Bronchial epithelial cell (primary cell): ENCODE measurements around the gene PKMYT1. TPM values are rescaled to one million over a fixed set of nuclear protein-coding genes. Genes with fewer than 3 reads are reported as not detected.

ENCODE experiments used
- DNase-seq: peaks from one replicate; pipeline ENCODE4 v3.0.0-alpha.2; 2010; ENCODE audit warnings: low read depth
- FAIRE-seq: peaks from 2 replicates; lab custom pipeline; 2011; peaks lifted over from hg19 to GRCh38; lab: Jason Lieb, UNC
- H3K27me3 ChIP-seq: 2 replicates; pipeline ENCODE4 v1.5.1; 2011; ENCODE audit warnings: low read length; ENCODE audit not compliant: control insufficient read depth, insufficient read depth
- H3K36me3 ChIP-seq: 2 replicates; pipeline ENCODE4 v1.5.1; 2011; ENCODE audit warnings: low read length; ENCODE audit not compliant: control insufficient read depth, insufficient read depth
- H3K4me3 ChIP-seq: 2 replicates; pipeline ENCODE4 v1.5.1; 2011; ENCODE audit warnings: mild to moderate bottlenecking, low read depth, low read length, control low read depth
- CTCF ChIP-seq: IDR thresholded peaks from 2 replicates; pipeline ENCODE4 v1.5.1; 2011; ENCODE audit warnings: mild to moderate bottlenecking, moderate library complexity, low read length, control low read depth, inconsistent platforms; ENCODE audit not compliant: insufficient read depth, severe bottlenecking
- total RNA-seq: library from RNA; depleted of rRNA; stranded (reverse); fragments of >200 nt; gene quantifications from 2 replicates; pipeline ENCODE4 v1.2.1, GENCODE V29; 2014

Gene PKMYT1
- total RNA-seq, 1 donor from 2014 or later = 0.26 TPM

GRCh38 chr16:3026609-3027488 lies 46.6 kb upstream of the PKMYT1 start:
- no peak for FAIRE-seq
- Histone ChIP-seq H3K4me3 (no peak overlapping the region), H3K36me3 (peaks cover 23% of the 10 kb centered on the region), H3K27me3 (no peaks in the 10 kb centered on the region)
- no peak for DNase-seq
- TF ChIP-seq CTCF = no peak

- DNase-seq (no peak), FAIRE-seq (no peak)
- Histone ChIP-seq H3K36me3 (peaks cover 29% of the 10 kb centered on the region), H3K4me3 (no peak overlapping the region), H3K27me3 (no peaks in the 10 kb centered on the region)
- no peak for TF ChIP-seq CTCF
Observed at GRCh38 chr16:3026003-3026378, 45.7 kb upstream of the PKMYT1 start.

- no peak for TF ChIP-seq CTCF
- Histone ChIP-seq H3K27me3 (no peaks in the 10 kb centered on the region), H3K36me3 (peaks cover 29% of the 10 kb centered on the region), H3K4me3 (no peak overlapping the region)
- FAIRE-seq = no peak
- no peak for DNase-seq
Observed at GRCh38 chr16:3025032-3026002, 45.1 kb upstream of the PKMYT1 start.

- DNase-seq (peak; percentile 93), FAIRE-seq (no peak)
- H3K27me3 ChIP-seq = no peaks in the 10 kb centered on the region
- H3K4me3 ChIP-seq = peak within 1 kb of the TSS; percentile 52
- peak; percentile 7 for TF ChIP-seq CTCF
- peaks cover 27% of the 10 kb centered on the region for H3K36me3 ChIP-seq
Observed at GRCh38 chr16:3023669-3024478, 43.6 kb upstream of the PKMYT1 start, which contains the start of the genes HCFC1R1 and THOC6. HCFC1R1 (minus strand) TSS chr16:3023942; CDS start chr16:3023941, 1 bp downstream. THOC6 (plus strand) TSS chr16:3024035; CDS start chr16:3024327, 292 bp downstream.

GRCh38 chr16:3023415-3023668 lies 43.1 kb upstream of the PKMYT1 start:
- FAIRE-seq = no peak

More at GRCh38 chr16:3023415-3023668, 43.1 kb upstream of the PKMYT1 start:
- H3K27me3 ChIP-seq = no peaks in the 10 kb centered on the region
- TF ChIP-seq CTCF = no peak
- H3K36me3 ChIP-seq = peaks cover 27% of the 10 kb centered on the region
- peak overlapping the region; percentile 52 for H3K4me3 ChIP-seq
- DNase-seq = peak; percentile 89
